ENCODE measurements around the gene HECW1.

HECW1 gene

GRCh38 chr7:43492896-43493295 is 380.4 kb downstream of the HECW1 start:
- TF ChIP-seq ZC3H10 (CRISPR knock-in tag; IDR thresholded peaks at IDR 0.05), result no peak
- no peak for TF ChIP-seq ISL1 (CRISPR knock-in tag; IDR thresholded peaks at IDR 0.05)
- no peak for TF ChIP-seq GLIS3 (CRISPR knock-in tag; IDR thresholded peaks at IDR 0.05)
- no peak for TF ChIP-seq TCF4 (CRISPR knock-in tag; IDR thresholded peaks at IDR 0.05; ENCODE audit: borderline replicate concordance)
- TF ChIP-seq OSR1 (CRISPR knock-in tag; IDR thresholded peaks at IDR 0.05), result no peak
- no peak for TF ChIP-seq ZNF8 (CRISPR knock-in tag; IDR thresholded peaks at IDR 0.05)
- TF ChIP-seq ZFP30 (CRISPR knock-in tag; IDR thresholded peaks at IDR 0.05), result no peak
- TF ChIP-seq ESRRG (CRISPR knock-in tag; IDR thresholded peaks at IDR 0.05), result no peak
- TF ChIP-seq PPARA (CRISPR knock-in tag; IDR thresholded peaks at IDR 0.05; ENCODE audit: borderline replicate concordance), result no peak
- TF ChIP-seq ZFP3 (CRISPR knock-in tag; IDR thresholded peaks at IDR 0.05), result no peak
- TF ChIP-seq CREB5 (CRISPR knock-in tag; IDR thresholded peaks at IDR 0.05; ENCODE audit: low read depth), result no peak
- TF ChIP-seq, protein P1, sequence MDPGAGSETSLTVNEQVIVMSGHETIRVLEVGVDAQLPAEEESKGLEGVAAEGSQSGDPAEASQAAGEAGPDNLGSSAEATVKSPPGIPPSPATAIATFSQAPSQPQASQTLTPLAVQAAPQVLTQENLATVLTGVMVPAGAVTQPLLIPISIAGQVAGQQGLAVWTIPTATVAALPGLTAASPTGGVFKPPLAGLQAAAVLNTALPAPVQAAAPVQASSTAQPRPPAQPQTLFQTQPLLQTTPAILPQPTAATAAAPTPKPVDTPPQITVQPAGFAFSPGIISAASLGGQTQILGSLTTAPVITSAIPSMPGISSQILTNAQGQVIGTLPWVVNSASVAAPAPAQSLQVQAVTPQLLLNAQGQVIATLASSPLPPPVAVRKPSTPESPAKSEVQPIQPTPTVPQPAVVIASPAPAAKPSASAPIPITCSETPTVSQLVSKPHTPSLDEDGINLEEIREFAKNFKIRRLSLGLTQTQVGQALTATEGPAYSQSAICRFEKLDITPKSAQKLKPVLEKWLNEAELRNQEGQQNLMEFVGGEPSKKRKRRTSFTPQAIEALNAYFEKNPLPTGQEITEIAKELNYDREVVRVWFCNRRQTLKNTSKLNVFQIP (CRISPR knock-in tag; IDR thresholded peaks at IDR 0.05; ENCODE audit: borderline replicate concordance, low read depth), result no peak
- TF ChIP-seq, protein P2, sequence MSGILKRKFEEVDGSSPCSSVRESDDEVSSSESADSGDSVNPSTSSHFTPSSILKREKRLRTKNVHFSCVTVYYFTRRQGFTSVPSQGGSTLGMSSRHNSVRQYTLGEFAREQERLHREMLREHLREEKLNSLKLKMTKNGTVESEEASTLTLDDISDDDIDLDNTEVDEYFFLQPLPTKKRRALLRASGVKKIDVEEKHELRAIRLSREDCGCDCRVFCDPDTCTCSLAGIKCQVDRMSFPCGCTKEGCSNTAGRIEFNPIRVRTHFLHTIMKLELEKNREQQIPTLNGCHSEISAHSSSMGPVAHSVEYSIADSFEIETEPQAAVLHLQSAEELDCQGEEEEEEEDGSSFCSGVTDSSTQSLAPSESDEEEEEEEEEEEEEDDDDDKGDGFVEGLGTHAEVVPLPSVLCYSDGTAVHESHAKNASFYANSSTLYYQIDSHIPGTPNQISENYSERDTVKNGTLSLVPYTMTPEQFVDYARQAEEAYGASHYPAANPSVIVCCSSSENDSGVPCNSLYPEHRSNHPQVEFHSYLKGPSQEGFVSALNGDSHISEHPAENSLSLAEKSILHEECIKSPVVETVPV (CRISPR knock-in tag; IDR thresholded peaks at IDR 0.05), result no peak
- no peak for TF ChIP-seq ZNF565 (CRISPR knock-in tag; conservative IDR thresholded peaks at IDR 0.05; ENCODE audit: low read depth)
- no peak for TF ChIP-seq ARNTL (CRISPR knock-in tag; IDR thresholded peaks at IDR 0.05; ENCODE audit: borderline replicate concordance, low read depth)
- no peak for TF ChIP-seq CSDC2 (CRISPR knock-in tag; IDR thresholded peaks at IDR 0.05)
- no peak for TF ChIP-seq TOX (CRISPR knock-in tag; IDR thresholded peaks at IDR 0.05; ENCODE audit: borderline replicate concordance)
- TF ChIP-seq PATZ1 (CRISPR knock-in tag; IDR thresholded peaks at IDR 0.05; ENCODE audit: borderline replicate concordance), result no peak
- TF ChIP-seq, protein P3, sequence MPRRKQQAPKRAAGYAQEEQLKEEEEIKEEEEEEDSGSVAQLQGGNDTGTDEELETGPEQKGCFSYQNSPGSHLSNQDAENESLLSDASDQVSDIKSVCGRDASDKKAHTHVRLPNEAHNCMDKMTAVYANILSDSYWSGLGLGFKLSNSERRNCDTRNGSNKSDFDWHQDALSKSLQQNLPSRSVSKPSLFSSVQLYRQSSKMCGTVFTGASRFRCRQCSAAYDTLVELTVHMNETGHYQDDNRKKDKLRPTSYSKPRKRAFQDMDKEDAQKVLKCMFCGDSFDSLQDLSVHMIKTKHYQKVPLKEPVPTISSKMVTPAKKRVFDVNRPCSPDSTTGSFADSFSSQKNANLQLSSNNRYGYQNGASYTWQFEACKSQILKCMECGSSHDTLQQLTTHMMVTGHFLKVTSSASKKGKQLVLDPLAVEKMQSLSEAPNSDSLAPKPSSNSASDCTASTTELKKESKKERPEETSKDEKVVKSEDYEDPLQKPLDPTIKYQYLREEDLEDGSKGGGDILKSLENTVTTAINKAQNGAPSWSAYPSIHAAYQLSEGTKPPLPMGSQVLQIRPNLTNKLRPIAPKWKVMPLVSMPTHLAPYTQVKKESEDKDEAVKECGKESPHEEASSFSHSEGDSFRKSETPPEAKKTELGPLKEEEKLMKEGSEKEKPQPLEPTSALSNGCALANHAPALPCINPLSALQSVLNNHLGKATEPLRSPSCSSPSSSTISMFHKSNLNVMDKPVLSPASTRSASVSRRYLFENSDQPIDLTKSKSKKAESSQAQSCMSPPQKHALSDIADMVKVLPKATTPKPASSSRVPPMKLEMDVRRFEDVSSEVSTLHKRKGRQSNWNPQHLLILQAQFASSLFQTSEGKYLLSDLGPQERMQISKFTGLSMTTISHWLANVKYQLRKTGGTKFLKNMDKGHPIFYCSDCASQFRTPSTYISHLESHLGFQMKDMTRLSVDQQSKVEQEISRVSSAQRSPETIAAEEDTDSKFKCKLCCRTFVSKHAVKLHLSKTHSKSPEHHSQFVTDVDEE (CRISPR knock-in tag; IDR thresholded peaks at IDR 0.05), result no peak
- TF ChIP-seq RARB (CRISPR knock-in tag; IDR thresholded peaks at IDR 0.05), result no peak
- no peak for ATAC-seq

GRCh38 chr7:43495572-43495971 is 383.1 kb downstream of the HECW1 start:
- ATAC-seq, result no peak
- TF ChIP-seq CSDC2 (CRISPR knock-in tag; IDR thresholded peaks at IDR 0.05), result no peak
- TF ChIP-seq ISL1 (CRISPR knock-in tag; IDR thresholded peaks at IDR 0.05), result no peak
- TF ChIP-seq ZC3H10 (CRISPR knock-in tag; IDR thresholded peaks at IDR 0.05), result no peak
- no peak for TF ChIP-seq ZFP3 (CRISPR knock-in tag; IDR thresholded peaks at IDR 0.05)
- TF ChIP-seq TCF4 (CRISPR knock-in tag; IDR thresholded peaks at IDR 0.05; ENCODE audit: borderline replicate concordance), result no peak
- TF ChIP-seq ARNTL (CRISPR knock-in tag; IDR thresholded peaks at IDR 0.05; ENCODE audit: borderline replicate concordance, low read depth), result no peak
- no peak for TF ChIP-seq RARB (CRISPR knock-in tag; IDR thresholded peaks at IDR 0.05)
- no peak for TF ChIP-seq ZNF565 (CRISPR knock-in tag; conservative IDR thresholded peaks at IDR 0.05; ENCODE audit: low read depth)
- no peak for TF ChIP-seq TOX (CRISPR knock-in tag; IDR thresholded peaks at IDR 0.05; ENCODE audit: borderline replicate concordance)
- TF ChIP-seq, protein P3 (CRISPR knock-in tag; IDR thresholded peaks at IDR 0.05), result no peak
- no peak for TF ChIP-seq PATZ1 (CRISPR knock-in tag; IDR thresholded peaks at IDR 0.05; ENCODE audit: borderline replicate concordance)
- TF ChIP-seq SNAI2 (CRISPR knock-in tag; IDR thresholded peaks at IDR 0.05), result no peak
- no peak for TF ChIP-seq ESRRG (CRISPR knock-in tag; IDR thresholded peaks at IDR 0.05)
- TF ChIP-seq ZFP30 (CRISPR knock-in tag; IDR thresholded peaks at IDR 0.05), result no peak
- no peak for TF ChIP-seq OSR1 (CRISPR knock-in tag; IDR thresholded peaks at IDR 0.05)
- TF ChIP-seq BACH2 (CRISPR knock-in tag; IDR thresholded peaks at IDR 0.05; ENCODE audit: borderline replicate concordance), result no peak
- no peak for TF ChIP-seq ZNF70 (CRISPR knock-in tag; IDR thresholded peaks at IDR 0.05)
- no peak for TF ChIP-seq PPARA (CRISPR knock-in tag; IDR thresholded peaks at IDR 0.05; ENCODE audit: borderline replicate concordance)
- no peak for TF ChIP-seq ZNF8 (CRISPR knock-in tag; IDR thresholded peaks at IDR 0.05)

Data from SK-N-SH treated with all-trans-retinoic acid at 6 μM for 48 hours (cell line).